HG03520 (cell line): ENCODE measurements around the gene TARS3.

Experiments used
- ATAC-seq: cut with Tn5 transposase; IDR thresholded peaks from one replicate; pipeline ENCODE4 v1.9.1; 2021; ENCODE audit warnings: mild to moderate bottlenecking, moderate library complexity; ENCODE audit not compliant: unreplicated experiment

TARS3 gene

DNA sequence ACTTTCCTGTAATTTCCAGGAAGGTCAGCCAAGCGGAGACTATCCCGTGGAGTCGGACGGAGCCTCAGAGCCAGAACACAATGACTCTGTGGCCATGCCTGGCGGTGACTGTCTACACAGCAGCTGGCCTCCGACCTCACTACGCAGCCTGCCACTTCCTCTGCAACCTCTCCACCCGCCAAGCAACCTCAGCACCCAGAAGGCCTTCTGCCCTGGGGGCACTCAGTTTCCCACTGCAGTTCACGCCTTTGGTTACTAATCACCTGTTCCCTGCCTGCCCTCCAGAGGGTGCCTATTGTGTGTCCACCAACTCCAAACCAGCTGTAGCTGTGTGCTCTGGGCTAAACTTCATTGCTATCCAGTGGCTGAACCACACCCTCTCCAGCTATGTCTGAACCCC is 116.1 kb downstream of the TARS3 start:
- ATAC-seq = no peak

DNA sequence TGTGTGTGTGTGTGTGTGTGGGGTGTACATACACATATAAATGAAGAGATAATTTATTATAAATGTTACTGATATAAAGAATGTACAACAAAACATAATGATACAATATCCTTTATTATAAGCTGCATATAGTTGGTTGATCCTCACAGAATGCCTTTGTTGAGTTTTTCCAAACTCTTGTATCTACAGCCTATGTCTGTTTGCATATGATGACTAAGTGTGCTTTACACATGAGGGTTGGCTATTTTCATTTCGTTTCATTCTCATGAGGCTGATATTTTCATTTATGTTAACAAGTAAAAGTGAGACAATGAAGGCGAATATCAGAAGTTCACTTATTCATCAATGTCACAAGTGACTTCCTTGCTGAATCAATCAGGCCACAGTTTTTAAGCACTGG is 117.2 kb downstream of the TARS3 start:
- ATAC-seq = no peak

DNA sequence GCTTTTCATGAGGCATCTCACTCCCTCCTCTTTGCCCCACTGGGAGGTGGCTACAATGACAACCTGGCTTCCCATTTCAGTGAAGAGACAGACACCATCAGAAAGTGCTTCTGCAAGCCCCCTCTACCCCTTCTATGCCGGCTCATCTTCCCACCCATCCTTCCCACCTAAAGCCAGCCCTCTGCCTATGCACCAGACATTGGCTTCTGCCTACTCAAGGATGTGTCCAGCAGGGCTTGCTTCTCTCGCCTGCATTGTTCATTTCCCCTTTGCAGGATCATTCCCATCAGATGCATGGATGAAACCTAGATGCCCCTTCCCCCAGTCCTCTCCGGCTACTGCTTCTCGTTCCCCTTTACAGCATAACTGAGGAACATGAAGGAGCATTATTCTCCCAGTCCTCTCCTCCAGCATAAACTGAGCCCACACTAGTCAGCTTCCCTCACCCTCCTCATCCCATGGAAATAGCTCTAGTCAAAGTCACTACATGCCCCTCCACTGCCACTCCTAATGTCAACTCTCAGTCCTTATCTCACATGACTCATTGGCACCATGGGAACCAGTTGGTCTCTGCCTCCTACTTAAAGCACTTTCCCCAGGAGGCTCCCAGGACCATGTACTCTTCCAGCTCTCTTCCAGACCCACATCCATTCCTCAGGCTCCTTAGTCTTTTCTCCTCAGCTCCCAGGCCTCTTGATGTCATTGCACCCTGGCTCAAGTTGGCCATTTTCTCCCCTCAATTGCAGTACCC is 120.0 kb downstream of the TARS3 start:
- no peak for ATAC-seq
